CD4-positive, alpha-beta T cell (primary cell): ENCODE results near the gene FOXB1. TPM values are rescaled to one million over a fixed set of nuclear protein-coding genes. Genes with fewer than 3 reads are reported as not detected.

Experiments used
- ATAC-seq: fragments of 200-7000 bp; cut with Tn5 transposase; one replicate; pipeline ENCODE4 v1.10.0; 2022; ENCODE audit warnings: mild to moderate bottlenecking; ENCODE audit not compliant: poor library complexity
- CTCF ChIA-PET: fragments of 350-600 bp; sonication (Branson Sonifier 250); formaldehyde crosslinking; loops from one replicate; lab custom pipeline; 2021; ENCODE audit warnings: antibody characterized with exemption, inconsistent platforms; lab: Charles Lee
- POLR2A ChIA-PET: fragments of 350-600 bp; sonication (Branson Sonifier 250); formaldehyde crosslinking; loops from one replicate; lab custom pipeline; 2021; ENCODE audit warnings: antibody characterized with exemption, inconsistent platforms; lab: Charles Lee
- DNase-seq, 14 experiments: peaks; one replicate each; pipeline ENCODE4 v3.0.0-alpha.2; 2013 to 2020; ENCODE audit warnings: mixed read lengths in 2 of 14
- H3K27ac ChIP-seq, 2 donors: one replicate each; pipeline versions ENCODE4 v1.5.1 to v1.7.0; 2013; ENCODE audit warnings: low read length in 2 of 2, low read depth in 1 of 2, mild to moderate bottlenecking in 1 of 2
- H3K27me3 ChIP-seq, 2 experiments: 1 replicate in 1 of 2; 2 replicates in 1 of 2; pipeline versions ENCODE4 v1.6.1 to v1.7.0; 2013; ENCODE audit warnings: low read length in 2 of 2, control low read depth in 1 of 2, mild to moderate bottlenecking in 1 of 2, moderate library complexity in 1 of 2; ENCODE audit not compliant: insufficient read depth in 2 of 2, control insufficient read depth in 1 of 2
- H3K36me3 ChIP-seq: one replicate; pipeline ENCODE4 v1.6.1; 2013; ENCODE audit warnings: low read length, control low read depth; ENCODE audit not compliant: insufficient read depth
- H3K4me1 ChIP-seq: one replicate; pipeline ENCODE4 v1.6.1; 2013; ENCODE audit warnings: low read length, control low read depth; ENCODE audit not compliant: insufficient read depth
- H3K4me3 ChIP-seq: one replicate; pipeline ENCODE4 v1.5.1; 2013; ENCODE audit warnings: mild to moderate bottlenecking, low read length, moderate library complexity
- H3K9me3 ChIP-seq, 2 experiments: 1 replicate in 1 of 2; 2 replicates in 1 of 2; pipeline versions ENCODE4 v1.6.1 to v1.7.0; 2013; ENCODE audit warnings: low read length in 2 of 2, mild to moderate bottlenecking in 2 of 2, control low read depth in 1 of 2, moderate library complexity in 1 of 2; ENCODE audit not compliant: control insufficient read depth in 1 of 2, insufficient read depth in 1 of 2
- H3K27ac Mint-ChIP-seq: one replicate; pipeline ENCODE4 v1.8.0; 2020; ENCODE audit warnings: mixed read lengths
- H3K27me3 Mint-ChIP-seq: one replicate; pipeline ENCODE4 v1.8.0; 2021; ENCODE audit warnings: mixed read lengths
- H3K36me3 Mint-ChIP-seq: one replicate; pipeline ENCODE4 v1.8.0; 2021; ENCODE audit warnings: low read depth, mixed read lengths
- H3K4me1 Mint-ChIP-seq: one replicate; pipeline ENCODE4 v1.8.0; 2021; ENCODE audit warnings: low read depth, mixed read lengths
- H3K4me3 Mint-ChIP-seq: one replicate; pipeline ENCODE4 v1.8.0; 2020; ENCODE audit warnings: mild to moderate bottlenecking, mixed read lengths
- H3K9me3 Mint-ChIP-seq: one replicate; pipeline ENCODE4 v1.8.0; 2020; ENCODE audit warnings: mixed read lengths
- intact Hi-C, 2 experiments: fragments of 100-400 bp; cut with DNase I in 1 of 2; cut with micrococcal nuclease in 1 of 2; formaldehyde crosslinking; loops; one replicate each; pipeline versions ENCODE4 v1.15.1 to v1.9.0; 2023 to 2025; cut with DNase I, micrococcal nuclease
- polyA plus RNA-seq, 2 donors: library from polyadenylated mRNA; unstranded; fragments of 120-200 nt; gene quantifications; one replicate each; pipeline ENCODE4 v1.2.1, GENCODE V29; 2013
- total RNA-seq, 174 experiments: library from RNA in 2 of 174; stranded (reverse) in 2 of 174; gene quantifications; one replicate each; pipeline ENCODE4 v1.2.3 and lab custom pipeline; 2021 to 2026
- TF ChIP-seq, protein P1 (sequence below): fragments of 200-600 bp; IDR thresholded peaks from one replicate; pipeline ENCODE4 v1.8.0; 2022; ENCODE audit warnings: antibody characterized with exemption, mild to moderate bottlenecking

Gene FOXB1
- total RNA-seq: under 1 TPM; 0.14 to 0.19 TPM
- polyA plus RNA-seq (2013, experiment 1 of 2): 0.16 TPM
- 0.38 TPM for polyA plus RNA-seq (2013, experiment 2 of 2)
- 0 to 2.2 (median 0.21) reads per million in 172 experiments for total RNA-seq (lab: John Stamatoyannopoulos, UW)

DNA sequence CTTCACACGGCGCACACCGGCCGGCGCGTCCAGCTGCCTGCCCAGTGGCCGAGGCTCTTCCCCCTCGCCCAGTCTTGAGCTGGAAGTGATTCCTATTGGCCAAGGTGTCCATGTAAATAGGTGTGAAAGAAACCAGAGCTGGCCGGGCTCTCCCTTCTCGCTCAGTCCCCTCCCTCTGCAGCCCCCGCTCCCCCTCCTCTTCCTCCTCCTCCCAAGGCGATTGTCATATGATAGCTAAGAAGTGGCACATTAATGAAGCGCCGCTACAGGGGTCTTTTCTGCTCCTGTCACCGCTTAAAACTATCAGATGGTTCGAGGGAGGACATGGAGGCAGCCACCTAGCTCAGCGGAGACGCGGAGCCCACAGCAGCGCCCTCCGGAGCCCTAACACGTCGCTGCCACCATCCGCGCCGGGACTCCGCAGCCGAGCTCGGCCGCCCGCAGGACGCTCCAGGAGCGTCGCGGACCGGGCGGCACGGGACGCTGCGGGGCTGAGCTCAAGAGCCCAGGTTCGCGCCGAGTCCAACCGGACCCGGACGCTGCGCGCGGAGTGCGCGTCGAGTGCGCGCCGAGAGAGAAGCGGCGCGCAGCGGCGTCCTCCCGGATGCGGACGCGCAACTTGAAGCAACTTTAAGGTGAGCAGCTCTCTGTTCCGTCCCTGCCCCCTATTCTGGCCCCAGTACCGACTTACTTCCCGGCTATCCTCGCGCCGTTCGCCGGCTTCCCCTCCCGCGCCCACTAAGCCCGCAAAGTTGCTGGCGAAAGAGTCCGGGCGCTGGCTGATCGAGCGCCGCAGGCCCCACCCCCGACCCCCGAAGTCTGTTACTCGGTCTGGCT lies at the start of gene FOXB1:
Gene FOXB1, plus strand, starts transcription at position 303 of the 837 bp plus-strand sequence. CDS start 653 bp downstream, outside the sequence.
- Histone ChIP-seq H3K4me3 (peak within 1 kb of the TSS; percentile 55), H3K27me3 (peaks cover 71 to 100% of the 10 kb centered on the region in 2 experiments), H3K4me1 (peaks cover 53% of the 10 kb centered on the region), H3K9me3 (peaks cover 11 to 57% of the 10 kb centered on the region in 2 experiments), H3K27ac (no peak within 1 kb of the TSS), H3K36me3 (no peaks in the 10 kb centered on the region)
- Mint-ChIP-seq H3K4me1 (peaks cover 62% of the 10 kb centered on the region), H3K36me3 (peaks cover 16% of the 10 kb centered on the region), H3K27me3 (peaks cover 96% of the 10 kb centered on the region), H3K9me3 (peaks cover 8% of the 10 kb centered on the region), H3K27ac (peak within 1 kb of the TSS; percentile 81), H3K4me3 (peak within 1 kb of the TSS; percentile 91)
- DNase-seq (peak in 5 of 14 experiments; percentile 13 to 61 (median 42)), ATAC-seq (peak; percentile 21)
- POLR2A ChIA-PET: interaction anchor here (0.6 to 2.5 kb wide), 6 partner anchors 10 to 580 kb away, joined by 4 to 13 read pairs (median 6); no protein-coding TSS in a partner anchor
- intact Hi-C loops: no loop called here
- TF ChIP-seq, protein P1, sequence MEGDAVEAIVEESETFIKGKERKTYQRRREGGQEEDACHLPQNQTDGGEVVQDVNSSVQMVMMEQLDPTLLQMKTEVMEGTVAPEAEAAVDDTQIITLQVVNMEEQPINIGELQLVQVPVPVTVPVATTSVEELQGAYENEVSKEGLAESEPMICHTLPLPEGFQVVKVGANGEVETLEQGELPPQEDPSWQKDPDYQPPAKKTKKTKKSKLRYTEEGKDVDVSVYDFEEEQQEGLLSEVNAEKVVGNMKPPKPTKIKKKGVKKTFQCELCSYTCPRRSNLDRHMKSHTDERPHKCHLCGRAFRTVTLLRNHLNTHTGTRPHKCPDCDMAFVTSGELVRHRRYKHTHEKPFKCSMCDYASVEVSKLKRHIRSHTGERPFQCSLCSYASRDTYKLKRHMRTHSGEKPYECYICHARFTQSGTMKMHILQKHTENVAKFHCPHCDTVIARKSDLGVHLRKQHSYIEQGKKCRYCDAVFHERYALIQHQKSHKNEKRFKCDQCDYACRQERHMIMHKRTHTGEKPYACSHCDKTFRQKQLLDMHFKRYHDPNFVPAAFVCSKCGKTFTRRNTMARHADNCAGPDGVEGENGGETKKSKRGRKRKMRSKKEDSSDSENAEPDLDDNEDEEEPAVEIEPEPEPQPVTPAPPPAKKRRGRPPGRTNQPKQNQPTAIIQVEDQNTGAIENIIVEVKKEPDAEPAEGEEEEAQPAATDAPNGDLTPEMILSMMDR: no peak
- CTCF ChIA-PET: interaction anchor here (1.0 to 1.6 kb wide), 3 partner anchors 87 to 279 kb away, joined by 3 to 6 read pairs (median 4); no protein-coding TSS in a partner anchor

DNA sequence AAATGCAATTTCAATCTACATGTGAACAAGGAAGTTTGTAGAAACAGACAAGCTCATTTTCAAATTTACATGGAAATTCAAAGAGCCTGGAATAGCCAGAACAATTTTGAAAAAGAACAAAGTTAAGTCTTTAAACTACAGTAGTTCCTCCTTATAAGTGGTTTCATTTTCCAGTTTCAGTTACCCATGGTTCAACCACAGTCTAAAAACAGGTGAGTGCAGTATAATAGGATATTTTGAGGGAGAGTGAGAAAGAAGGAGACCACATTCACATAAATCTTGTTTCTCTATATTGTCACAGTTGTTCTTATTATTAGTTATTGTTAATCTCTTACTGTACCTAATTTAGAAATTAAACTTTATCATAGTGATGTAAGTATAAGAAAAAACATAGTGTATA lies 45.8 kb upstream of the FOXB1 start:
- Histone ChIP-seq H3K27ac (no peak overlapping the region), H3K4me1 (no peaks in the 10 kb centered on the region), H3K4me3 (no peak overlapping the region), H3K27me3 (no peaks in the 10 kb centered on the region), H3K36me3 (no peaks in the 10 kb centered on the region), H3K9me3 (peaks cover 13 to 25% of the 10 kb centered on the region in 2 experiments)
- Mint-ChIP-seq H3K27me3 (no peaks in the 10 kb centered on the region), H3K27ac (no peak overlapping the region), H3K36me3 (peaks cover 15% of the 10 kb centered on the region), H3K9me3 (peaks cover 13% of the 10 kb centered on the region), H3K4me3 (no peak overlapping the region), H3K4me1 (no peaks in the 10 kb centered on the region)
- CTCF ChIA-PET: no interaction called here
- POLR2A ChIA-PET: interaction anchor here (0.6 kb wide), 1 partner anchor 311 kb away, joined by 3 read pairs; no protein-coding TSS in a partner anchor
- intact Hi-C loops: no loop called here
- DNase-seq (no peak), ATAC-seq (no peak)
- TF ChIP-seq, protein P1: no peak

DNA sequence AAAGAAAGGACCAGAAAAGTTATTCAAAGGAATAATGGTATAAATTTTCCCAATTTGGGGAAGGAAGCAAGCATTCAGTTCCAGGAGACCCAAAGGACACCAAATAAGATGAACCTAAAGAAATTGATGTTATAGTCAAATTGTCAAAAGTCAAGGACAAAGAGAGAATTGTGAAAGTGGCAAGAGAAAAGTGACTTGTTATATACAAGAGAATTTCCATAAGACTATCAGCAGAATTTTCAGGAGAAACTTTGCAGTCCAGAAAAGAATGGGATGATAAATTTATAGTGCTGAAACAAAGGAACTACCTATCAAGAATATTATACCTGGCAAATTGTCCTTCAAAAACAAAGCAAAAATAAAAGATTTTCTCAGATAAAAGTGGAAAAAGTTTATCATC lies 43.8 kb upstream of the FOXB1 start:
- no peak for ATAC-seq
- no peaks in the 10 kb centered on the region for H3K4me1 Mint-ChIP-seq
- peaks cover 2% of the 10 kb centered on the region for H3K27me3 Mint-ChIP-seq
- no peaks in the 10 kb centered on the region for H3K36me3 ChIP-seq
- intact Hi-C loops: no loop called here
- H3K36me3 Mint-ChIP-seq: peaks cover 15% of the 10 kb centered on the region
- CTCF ChIA-PET: no interaction called here
- H3K4me3 Mint-ChIP-seq: no peak overlapping the region
- no peak overlapping the region for H3K4me3 ChIP-seq
- no peak overlapping the region for H3K27ac Mint-ChIP-seq
- no peaks in the 10 kb centered on the region for H3K4me1 ChIP-seq
- H3K9me3 ChIP-seq: peaks cover 13 to 27% of the 10 kb centered on the region in 2 experiments
- DNase-seq: no peak
- TF ChIP-seq, protein P1: no peak
- POLR2A ChIA-PET: no interaction called here
- no peak overlapping the region for H3K27ac ChIP-seq
- H3K9me3 Mint-ChIP-seq: peaks cover 10% of the 10 kb centered on the region
- peaks cover 0 to 3% of the 10 kb centered on the region in 2 experiments for H3K27me3 ChIP-seq
